NCI-H748 treated with DMSO at 0.1 percent for 48 hours (cell line): Measurements from ENCODE around the gene CDS1.
"Not testable (repeated sequence)": the region's sequence is repeated elsewhere in the genome, so short reads cannot be mapped to it uniquely, and the experiment has no call there.

Experiments
- DNase-seq: peaks from one replicate; lab custom pipeline; 2025; lab: John Stamatoyannopoulos, UW

The CDS1 gene

DNA sequence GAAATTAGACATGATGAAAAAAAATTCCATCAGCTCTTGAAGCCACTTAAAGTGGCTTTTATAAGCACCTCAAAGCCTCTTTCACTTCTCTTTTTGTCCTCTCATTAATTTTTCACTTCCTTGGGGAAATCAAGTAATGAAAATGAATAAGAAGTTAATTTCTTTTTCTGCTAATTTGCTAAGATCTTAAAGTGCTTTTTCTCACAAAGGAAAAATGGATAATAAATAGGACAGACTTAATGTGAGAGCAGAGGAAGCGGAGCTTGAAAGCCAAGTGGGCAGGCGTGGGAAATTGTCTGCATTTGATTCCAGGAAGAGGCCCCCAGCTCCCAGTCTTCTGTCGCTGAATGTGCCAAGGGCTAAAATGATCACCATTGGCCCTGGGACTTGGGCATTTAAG is 28.6 kb downstream of the CDS1 start:
- DNase-seq: no peak

DNA sequence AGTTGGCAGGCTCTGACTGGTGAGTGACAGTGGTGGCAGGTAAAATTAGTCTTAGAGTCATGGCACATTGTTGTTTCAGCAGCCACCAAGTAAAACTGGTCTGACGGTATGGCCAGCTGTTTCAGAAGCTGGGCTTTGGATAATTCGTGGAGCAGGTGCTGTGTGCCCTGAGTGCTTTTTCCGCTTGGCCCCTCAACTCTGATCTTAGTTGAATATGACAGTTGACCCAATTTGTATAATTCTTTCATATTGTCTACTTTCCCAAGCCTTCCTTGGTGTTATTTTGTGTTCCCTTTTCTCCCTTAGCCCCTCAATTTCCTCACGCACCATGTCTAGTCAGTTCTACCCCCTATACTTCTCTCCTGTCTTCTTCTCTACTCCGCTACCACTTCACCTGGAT is 32.0 kb downstream of the CDS1 start:
- DNase-seq: no peak

DNA sequence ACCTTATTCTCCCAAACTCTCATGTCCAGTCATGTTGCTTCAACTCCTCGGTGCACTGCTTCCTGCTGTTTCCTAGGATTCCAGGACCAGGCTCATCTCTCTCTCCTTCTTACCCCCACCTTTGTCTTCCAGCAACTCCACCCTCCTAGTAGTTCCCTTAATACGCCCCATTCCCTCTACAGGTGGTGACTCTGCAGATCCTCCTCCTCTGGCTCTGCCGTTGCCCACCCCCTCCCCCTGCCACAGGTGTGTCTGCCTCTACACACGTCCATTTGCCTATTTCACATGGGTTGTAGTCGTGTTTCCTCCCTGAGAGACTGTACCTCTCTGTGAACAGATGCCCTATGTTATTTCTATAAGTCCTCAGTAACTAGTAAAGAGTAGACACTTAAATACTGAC is 32.4 kb downstream of the CDS1 start:
- DNase-seq: no peak

DNA sequence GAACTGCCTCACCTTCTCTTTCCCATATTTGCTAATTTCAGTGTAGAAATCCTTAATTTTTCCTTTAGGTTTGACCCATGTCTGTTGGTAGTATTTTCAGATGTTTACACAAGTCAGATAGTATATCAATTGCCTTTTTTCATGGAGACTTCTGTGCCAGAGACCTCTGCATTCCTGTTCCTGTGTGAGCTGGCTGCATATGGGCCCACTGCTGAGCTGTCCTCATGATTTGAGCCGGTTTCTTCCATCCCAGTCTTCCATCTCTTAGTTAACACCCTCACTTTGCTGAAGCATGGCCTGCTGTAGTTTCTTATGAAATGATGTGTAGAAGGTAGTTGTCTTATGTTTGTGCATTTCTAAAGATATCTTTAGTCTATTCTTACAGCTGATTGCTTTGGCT is 40.0 kb downstream of the CDS1 start:
- no peak for DNase-seq

DNA sequence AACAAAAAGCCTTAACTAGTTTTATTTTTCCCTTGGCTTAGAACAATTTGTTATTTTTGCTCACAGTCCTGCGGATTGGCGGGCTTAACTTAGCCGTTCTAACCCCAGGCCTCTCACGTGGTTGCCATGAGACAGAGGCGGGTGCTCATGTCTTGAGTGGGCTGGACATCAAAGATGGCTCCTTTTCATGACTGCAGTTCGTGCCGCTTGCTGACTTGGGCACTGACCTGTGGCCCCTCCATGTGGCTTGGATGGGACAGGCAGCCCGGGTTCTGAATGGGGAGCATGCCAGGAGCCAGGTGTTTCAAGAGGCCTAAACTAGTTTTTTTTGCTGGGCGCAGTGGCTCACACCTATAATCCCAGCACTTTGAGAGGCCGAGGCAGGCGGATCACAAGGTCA is 40.7 kb downstream of the CDS1 start:
- DNase-seq: no peak

DNA sequence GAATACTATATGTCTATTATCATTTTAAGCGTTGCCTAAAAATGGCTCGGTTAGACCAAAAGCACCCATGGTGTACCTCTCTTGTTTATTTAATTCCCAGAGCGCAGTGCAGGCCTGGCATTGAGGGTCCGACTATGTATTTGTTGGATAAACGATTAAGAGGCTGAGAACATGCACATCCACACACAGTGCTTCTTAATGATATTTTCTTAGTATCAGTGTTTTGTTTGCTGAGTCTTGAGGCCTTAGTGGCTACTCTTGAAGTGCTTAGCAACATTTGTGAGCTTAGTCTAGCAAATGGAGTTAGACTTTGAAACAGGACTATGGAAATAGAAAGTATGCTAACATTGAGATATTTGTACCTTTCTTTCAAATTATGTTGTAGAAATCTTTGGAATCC is 43.7 kb downstream of the CDS1 start:
- DNase-seq: no peak

DNA sequence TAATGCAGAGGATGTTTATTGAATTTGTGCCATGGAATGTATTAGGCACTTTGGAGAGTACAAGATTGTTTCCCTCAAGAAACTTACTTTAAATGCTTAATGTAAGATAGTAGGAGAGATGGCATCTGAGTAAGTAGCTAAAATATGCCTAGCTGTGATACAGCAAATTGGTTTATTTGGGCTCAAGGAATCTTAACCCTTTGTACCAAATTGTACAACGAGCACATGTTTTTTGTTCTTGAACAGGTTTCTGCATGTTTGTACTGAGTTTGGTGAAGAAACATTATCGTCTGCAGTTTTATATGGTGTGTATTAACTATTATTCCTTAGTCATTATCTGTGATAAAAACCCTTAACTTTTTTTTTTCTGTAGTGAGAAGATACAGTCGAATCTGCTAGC is 48.6 kb downstream of the CDS1 start:
- no peak for DNase-seq

DNA sequence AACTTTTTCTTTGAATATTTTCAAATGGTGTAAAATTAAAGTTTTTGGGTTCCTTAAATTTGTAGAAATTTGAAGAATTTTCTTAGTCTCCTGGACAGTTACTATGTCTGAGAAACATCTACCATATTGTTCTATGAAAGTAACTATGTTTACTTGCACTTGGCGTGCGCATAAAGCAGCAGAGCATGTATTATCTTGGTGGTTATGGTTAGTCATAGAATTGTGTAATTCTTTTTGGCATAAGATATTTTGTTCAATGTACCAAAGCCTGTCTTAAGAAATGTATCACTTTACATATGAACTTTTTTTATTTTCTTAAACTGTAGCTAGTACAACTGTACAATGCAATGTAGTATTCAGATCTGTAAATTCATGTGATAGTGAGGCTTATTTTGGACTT is 49.2 kb downstream of the CDS1 start:
- no peak for DNase-seq

DNA sequence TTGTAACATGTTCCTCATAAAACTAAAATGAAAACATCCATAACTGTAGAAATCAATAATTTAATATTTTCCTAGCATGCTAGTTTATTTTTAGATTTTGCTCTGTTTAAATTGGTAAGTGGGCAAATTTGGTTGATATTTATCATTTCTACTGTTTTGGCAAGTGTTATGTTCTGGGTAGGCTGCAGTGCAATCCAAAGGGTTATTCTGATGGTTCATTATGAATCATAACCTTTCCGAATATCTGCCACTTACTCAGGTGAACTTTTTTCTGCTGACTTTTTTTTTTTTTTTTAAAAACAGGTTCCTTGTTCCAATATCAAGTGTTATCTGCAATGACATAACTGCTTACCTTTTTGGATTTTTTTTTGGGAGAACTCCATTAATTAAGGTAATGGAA is 52.0 kb downstream of the CDS1 start:
- no peak for DNase-seq

DNA sequence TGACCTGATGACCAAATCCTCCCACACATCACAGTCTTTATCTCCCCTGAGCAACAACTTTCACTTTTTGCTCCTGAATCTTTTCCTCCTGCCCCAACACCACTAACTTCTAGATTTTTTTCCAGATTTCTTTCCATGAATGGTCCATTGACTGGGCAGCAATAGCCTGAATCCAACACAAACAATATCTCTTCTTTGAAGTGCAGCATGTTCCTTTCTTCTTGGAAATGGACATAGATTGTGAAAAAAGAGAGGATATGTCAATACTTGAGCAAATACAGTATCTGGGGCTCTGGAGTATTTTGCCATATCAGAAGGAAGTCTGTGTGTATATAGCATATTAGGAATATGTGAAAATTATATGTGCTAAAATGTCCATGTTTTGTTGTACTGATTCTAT is 55.2 kb downstream of the CDS1 start:
- DNase-seq: no peak

DNA sequence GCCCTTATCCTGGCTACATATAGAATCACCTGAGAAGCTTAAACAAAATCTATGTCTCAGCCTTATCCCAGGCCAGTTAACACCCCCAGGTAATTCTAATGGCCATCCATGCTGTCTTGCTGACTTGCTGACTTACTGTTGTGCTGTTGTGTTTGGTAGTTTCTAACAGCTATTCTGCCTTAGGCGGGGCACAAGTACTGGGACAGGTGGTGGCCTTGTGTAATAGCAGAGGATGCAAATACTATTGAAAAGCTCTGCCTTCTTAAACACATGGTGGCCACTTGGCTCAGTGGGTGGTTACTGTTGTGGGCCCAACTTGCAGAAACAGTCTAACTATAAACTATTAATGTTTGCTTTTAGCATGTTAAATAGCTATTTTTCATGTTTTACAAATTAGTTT is 56.2 kb downstream of the CDS1 start:
- DNase-seq: no peak

DNA sequence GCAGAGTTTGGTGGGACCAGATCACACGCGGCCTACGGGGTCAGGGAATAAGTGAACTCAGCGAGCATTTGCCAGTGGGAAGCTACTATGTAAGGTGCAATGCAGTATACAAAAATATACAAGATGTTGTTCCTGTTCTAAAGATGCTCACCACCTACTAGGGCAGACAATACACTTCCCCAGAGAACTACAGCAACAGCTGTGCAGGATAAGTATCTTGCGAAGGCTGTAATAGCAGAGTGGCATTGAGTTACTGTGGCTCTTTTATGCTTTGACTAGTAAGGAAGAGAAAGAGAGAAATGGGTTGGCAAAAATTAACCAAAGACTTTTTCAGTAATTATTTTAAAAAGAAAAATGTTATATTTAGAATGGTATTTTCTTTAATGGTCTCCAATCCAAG is 61.2 kb downstream of the CDS1 start:
- DNase-seq: no peak

DNA sequence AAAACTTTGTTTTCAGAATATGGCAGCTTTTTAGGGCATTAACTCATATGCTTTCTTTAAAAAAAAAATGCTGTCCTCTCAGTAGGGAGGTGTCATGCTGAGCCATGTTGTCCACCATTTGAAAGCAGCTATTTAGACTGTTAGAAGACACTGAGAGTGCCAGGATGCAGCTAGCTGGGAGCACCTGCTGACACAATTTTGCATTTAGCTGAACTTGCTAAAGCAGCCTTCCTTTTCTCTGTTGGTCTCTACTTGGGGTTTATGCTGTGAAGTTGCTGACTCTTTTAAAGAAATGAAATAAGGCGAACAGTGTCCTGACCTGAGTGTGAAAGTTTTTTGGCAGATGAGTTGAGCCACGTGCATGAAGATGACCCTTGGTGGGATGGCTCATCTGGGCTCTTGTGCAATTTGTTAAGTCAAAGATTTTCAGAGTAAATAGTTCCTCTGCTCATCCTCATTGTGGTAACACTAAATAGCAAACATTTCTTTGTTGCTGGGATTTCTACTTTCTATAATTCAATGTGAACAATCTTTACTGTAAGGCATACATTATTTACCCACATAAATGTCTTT is 64.5 kb downstream of the CDS1 start:
- DNase-seq: peak; percentile 1

DNA sequence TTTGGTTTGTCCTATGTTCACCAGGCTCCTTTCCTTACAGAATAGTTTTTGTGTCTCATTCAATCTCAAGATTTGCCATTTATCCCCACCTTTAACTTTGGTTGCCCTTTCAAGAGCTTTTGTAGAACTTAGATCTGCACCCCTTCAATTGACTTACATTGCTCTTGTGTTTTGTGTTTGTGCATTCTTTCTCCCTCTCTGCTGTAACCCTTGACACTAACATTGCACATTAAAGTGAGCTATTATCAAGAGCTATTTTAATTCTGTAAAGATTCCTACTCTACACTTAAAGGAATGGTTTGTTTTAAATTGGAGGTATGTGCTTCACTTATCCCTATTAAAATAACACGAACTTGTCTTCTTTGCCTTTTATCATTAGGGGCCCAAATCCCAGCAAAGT is 65.3 kb downstream of the CDS1 start:
- no peak for DNase-seq

DNA sequence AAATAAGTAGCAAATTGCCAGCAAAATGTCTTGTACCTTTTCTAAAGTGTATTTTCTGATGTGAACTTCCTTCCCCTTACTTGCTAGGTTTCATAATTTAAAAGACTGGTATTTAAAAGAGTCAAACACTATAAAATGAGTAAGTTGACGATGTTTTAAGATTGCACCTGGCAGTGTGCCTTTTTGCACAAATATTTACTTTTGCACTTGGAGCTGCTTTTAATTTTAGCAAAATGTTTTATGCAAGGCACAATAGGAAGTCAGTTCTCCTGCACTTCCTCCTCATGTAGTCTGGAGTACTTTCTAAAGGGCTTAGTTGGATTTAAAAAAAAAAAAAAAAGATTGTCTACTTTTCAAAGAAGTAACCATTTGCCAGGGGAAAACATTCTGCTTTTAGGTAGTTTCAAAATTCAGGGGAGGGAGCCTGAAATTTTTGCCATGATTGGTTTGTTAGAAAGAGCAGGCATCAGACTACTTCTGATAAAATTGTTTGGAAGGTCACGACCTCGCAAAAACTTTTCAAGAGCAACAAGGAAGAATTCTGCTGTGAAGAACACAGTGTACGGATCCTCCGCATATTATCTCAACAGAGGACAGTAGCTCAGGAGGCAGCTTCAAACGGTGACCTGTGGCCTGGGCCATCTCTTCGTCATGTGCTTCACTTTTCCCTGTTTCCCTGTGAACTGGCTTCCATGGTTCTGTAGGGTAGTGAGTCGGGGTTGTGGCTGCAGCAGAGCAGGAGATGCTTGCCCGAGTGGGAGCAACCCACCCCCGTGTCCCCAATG is 66.1 kb downstream of the CDS1 start:
- DNase-seq: no peak

DNA sequence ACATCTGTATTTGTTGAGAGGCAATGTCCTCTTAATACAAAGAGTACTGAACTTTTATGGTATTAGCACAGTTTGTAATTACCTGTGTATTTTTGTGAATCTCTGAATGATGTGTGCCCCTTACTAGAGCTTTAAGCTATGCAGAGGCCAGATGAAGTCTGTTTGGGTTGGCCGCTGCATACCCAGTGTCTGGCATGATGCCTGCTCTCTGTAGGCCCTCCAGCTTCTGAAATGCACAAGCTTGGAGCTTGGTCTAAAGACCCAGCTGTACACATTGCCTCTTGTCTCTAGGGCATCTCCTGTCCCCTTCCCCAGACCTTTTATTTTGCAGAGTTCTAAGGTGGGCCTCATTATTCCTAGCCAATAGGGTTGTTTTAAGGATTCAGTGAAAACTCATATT is 68.6 kb downstream of the CDS1 start:
- no peak for DNase-seq

DNA sequence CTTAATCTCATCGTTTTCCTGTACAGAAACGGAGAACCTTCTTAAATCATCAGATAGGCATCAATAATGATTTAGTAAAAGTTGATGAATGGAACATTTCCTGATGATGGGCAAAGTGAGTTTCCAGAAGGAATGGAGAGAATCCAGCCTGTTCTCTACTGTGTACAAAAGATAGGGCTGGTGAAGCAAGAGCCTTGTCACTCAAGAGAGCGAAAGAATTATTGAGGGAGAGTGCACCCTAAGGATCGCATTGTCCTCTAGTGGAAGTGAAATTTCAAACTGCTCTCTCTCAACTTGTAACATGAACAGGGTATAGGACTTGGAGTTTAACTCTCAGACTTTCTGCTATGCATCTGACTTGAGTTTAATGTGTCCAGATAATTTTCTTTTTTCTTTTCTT is 69.6 kb downstream of the CDS1 start:
- DNase-seq: no peak

DNA sequence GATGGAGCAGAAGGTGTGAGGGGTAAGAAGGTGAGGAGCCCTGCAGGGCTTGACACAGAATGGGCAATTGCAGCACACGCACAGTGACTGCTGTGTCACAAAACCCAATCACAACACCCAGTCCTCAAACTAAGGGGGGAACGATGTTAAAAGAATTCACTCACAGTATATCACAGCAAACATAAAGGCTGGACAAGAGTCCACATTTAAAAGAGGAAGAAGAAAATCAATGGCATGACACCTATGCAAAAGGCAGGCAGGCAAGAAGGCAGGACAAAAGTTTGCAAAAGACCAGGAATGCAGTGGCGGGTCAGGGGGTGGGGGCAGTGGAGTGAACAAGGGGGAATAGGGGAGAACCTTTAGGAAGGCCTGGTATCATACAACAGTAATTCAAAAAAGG is 77.7 kb downstream of the CDS1 start:
- DNase-seq: no peak

DNA sequence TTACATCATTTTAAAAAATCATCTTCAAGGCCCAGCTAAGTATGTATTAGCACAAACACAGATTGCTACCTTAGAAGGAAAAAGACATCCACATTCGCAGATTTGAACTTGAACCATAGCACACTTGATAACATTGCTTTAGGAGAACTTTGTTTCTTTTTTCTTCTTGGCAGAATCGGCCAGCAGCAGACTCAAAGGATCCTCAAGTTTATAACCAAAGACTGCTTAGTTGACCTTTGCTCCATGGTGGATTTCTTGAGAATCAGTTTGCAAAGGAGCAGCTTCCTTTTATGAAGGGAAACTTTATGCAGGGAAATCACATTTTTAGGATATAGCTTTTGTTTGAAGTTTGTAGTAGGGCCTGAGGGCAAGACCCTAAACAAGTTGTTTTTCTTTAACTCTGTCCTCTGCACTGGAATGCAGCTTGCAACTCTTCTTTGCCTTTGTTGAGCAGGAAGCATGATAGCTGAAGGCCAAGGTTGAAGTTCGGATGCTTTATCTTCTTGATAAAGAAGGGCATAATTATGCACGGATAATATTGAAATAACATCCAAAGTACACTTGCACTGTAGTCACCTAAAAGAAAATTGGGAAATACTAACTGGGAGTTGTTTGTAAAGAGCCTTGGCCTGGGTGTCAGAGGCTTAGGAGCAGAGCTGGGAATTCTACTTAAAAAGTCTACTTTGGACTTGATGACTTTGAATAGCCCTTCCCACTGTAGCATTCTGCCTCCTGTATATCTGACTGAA is 78.4 kb downstream of the CDS1 start:
- DNase-seq: no peak

DNA sequence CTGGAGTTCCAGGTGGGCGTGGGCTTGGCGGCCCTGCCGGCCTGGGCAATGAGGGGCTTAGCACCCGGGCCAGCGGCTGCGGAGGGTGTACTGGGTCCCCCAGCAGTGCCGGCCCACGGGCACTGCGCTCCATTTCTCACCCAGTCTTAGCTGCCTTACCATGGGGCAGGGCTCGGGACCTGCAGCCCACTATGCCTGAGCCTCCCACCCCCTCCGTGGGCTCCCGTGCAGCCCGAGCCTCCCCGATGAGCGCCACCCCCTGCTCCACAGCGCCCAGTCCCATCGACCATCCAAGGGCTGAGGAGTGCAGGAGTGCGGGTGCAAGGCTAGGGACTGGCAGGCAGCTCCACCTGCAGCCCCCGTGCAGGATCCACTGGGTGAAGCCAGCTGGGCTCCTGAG is 81.8 kb downstream of the CDS1 start:
- not testable (repeated sequence) for DNase-seq

DNA sequence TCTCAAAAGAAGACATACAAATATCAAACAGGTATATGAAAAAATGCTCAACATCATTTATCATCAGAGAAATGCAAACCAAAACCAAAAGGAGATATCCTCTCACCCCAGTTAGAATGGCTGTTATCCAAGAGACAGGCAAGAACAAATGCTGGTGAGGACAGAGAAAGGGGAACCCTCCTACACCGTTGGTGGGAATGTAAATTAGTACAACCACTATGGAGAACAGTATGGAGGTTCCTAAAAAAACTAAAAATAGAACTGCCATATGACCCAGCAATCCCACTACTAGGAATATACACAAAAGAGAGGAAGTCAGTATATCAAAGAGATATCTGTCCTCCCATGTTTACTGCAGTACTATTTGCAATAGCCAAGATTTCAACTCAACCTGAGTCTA is 83.5 kb downstream of the CDS1 start:
- DNase-seq: no peak

DNA sequence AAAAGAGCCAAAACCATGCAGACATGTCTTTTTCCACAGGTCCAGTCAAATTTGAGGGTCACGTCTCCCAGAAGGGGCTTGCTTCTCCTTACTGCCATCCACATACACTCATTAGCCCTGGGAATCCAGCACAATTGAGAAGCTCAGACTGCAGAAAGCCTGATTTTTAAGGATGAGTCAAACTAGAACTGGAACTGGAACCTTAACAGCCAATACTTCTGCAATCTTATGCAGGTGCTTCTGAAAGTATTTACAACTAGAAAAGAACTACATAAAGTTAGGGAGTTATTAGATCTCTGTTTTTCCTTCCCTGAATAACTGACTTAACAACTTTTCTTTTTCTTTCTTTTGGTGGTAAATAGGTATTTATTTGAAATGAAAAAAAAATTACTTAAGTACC is 86.3 kb downstream of the CDS1 start:
- no peak for DNase-seq

DNA sequence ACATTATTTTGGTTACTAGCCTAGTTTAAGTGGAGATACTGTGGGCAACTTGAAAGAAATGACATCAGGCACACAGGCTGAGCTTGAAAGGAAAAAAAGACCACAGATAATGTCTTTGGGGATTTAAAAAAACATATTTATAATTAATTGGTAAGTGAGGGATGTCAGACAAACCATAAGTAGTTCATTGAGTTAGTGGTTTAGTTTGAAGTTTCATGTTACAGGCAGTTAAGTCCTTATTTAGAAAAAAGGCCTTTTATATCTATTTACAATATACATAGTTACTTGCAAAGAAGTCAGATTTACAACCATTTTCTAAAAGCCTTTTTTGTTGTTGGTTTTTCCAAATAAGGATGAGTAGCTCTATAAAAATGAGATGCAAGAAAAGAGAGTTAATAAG is 89.2 kb downstream of the CDS1 start:
- no peak for DNase-seq
